SJSA1 (cell line): Measurements from ENCODE around the gene ANKS6. TPM values are rescaled to one million over a fixed set of nuclear protein-coding genes. Genes with fewer than 3 reads are reported as not detected.
A peak's percentile ranks its signal among the peaks of the same experiment; 100 is the strongest.

Experiments used
- DNase-seq, 2 experiments: peaks; one replicate each; pipeline ENCODE4 v3.0.0-alpha.2; 2015 to 2020; ENCODE audit warnings: low spot score in 2 of 2, low read depth in 1 of 2
- H3K27ac ChIP-seq: fragments of 250-450 bp; sonication (Bioruptor Pico); 2 replicates; pipeline ENCODE4 v1.5.1; 2020; ENCODE audit warnings: mild to moderate bottlenecking, moderate library complexity
- H3K27me3 ChIP-seq: fragments of 250-450 bp; sonication (Bioruptor Pico); replicated peaks from 2 replicates; pipeline ENCODE4 v1.5.1; 2020; ENCODE audit warnings: mild to moderate bottlenecking, moderate library complexity
- H3K36me3 ChIP-seq: fragments of 250-450 bp; sonication (Bioruptor Pico); 2 replicates; pipeline ENCODE4 v1.5.1; 2020; ENCODE audit warnings: mild to moderate bottlenecking
- H3K4me1 ChIP-seq: fragments of 250-450 bp; sonication (Bioruptor Pico); replicated peaks from 2 replicates; pipeline ENCODE4 v1.6.1; 2021; ENCODE audit warnings: mild to moderate bottlenecking
- H3K4me3 ChIP-seq: fragments of 250-450 bp; sonication (Bioruptor Pico); 2 replicates; pipeline ENCODE4 v1.5.1; 2020; ENCODE audit warnings: mild to moderate bottlenecking
- H3K9me3 ChIP-seq: fragments of 250-450 bp; sonication (Bioruptor Pico); replicated peaks from 2 replicates; pipeline ENCODE4 v1.5.1; 2020; ENCODE audit warnings: mild to moderate bottlenecking
- total RNA-seq: library from RNA; depleted of rRNA; stranded (reverse); fragments of >200 nt; shearing (Covaris generic); gene quantifications from 2 replicates; pipeline ENCODE4 v1.2.3, GENCODE V29; 2014

The ANKS6 gene
- total RNA-seq, 1 experiment from 2014 or later: 9.6 TPM

DNA sequence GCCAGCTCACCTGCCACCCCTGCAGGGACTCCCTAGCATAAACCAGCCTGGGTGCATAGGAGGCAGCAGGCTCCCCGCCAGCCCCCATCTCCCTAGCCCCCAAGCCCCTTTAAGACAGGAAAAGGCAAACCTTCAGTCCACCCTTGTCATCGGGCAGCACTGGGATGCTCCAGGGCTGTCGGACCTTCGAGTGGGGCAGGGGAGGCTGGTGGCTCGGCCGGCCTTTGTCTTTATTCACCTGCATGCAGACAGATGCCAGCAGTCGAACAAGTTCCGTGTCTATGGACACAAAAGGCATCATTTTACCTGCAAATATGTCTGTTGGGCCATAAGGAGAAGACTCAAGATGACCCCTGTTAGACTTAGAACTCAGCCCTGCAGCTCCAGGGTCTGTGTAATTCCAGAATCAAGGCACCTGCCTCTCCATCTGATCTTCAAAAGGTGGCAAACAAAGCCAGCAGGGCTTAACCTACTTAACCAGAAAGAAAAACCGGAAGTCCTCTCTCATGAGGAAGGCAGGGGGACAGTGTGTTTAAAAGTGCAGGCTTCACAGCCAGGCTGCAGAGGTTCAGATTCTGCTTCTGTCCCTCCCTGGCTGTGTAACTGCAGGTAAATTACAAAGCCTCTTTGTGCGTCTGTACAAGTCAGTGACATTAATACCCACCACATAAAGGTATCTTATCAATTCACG lies 16.2 kb downstream of the ANKS6 start:
- no peaks in the 10 kb centered on the region for H3K9me3 ChIP-seq
- no peak overlapping the region for H3K4me3 ChIP-seq
- H3K27ac ChIP-seq: no peak overlapping the region
- H3K27me3 ChIP-seq: no peaks in the 10 kb centered on the region
- DNase-seq: no peak
- 0 out of 2 replicates have a peak, but pooled peaks cover 5% of the 10 kb centered on the region for H3K36me3 ChIP-seq
- no peaks in the 10 kb centered on the region for H3K4me1 ChIP-seq

GRCh38 chr9:98778711-98779530 lies 17.4 kb downstream of the ANKS6 start:
- DNase-seq: no peak
- Histone ChIP-seq H3K9me3 (no peaks in the 10 kb centered on the region), H3K4me3 (no peak overlapping the region), H3K36me3 (0 out of 2 replicates have a peak, but pooled peaks cover 5% of the 10 kb centered on the region), H3K4me1 (no peaks in the 10 kb centered on the region), H3K27ac (no peak overlapping the region), H3K27me3 (no peaks in the 10 kb centered on the region)

DNA sequence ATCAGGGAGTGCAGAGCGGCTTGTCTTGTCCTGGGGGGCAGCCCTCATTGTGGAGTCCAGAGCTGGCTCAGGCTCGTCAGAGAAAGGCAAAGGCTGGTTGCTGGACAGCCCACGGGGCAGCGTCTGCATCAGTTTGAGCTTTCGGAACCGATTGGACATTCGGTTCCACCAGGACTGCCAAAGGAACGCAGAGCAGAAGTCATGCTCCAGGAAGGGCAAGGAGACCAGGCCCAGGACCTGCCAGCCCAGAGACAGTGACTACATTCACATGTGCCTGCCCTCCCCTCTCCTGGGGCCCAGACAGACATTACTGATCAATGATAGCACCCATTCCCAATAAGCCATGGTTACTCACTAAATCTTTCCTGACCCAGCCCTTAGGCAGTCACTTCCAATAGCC lies 18.1 kb downstream of the ANKS6 start:
- no peak overlapping the region for H3K27ac ChIP-seq
- H3K4me3 ChIP-seq: no peak overlapping the region
- peaks cover 4% of the 10 kb centered on the region; the same call in 1 of the 2 replicates for H3K36me3 ChIP-seq
- no peak for DNase-seq
- H3K27me3 ChIP-seq: no peaks in the 10 kb centered on the region
- no peaks in the 10 kb centered on the region for H3K4me1 ChIP-seq
- no peaks in the 10 kb centered on the region for H3K9me3 ChIP-seq

DNA sequence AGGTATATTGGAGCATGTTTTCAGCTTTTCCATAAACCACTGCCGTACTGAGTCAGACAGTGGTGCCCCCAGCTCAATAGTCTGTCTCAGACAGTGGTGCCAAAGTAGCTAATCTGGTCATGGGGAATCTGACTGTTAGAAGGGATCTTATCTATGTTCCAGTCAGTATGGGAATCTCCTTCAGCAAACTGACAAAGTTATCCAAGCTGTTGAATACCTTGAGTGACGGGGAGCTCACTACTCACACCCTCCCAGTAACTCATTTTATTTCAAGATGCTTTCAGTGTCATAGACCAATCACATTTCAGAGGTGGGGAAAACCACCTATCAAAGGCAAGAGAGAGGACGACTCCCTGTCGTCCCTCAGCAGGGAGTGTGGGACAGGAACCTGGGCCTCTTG lies 18.7 kb downstream of the ANKS6 start:
- no peak overlapping the region for H3K27ac ChIP-seq
- H3K36me3 ChIP-seq: peaks cover 4% of the 10 kb centered on the region
- H3K4me3 ChIP-seq: no peak overlapping the region
- no peaks in the 10 kb centered on the region for H3K9me3 ChIP-seq
- DNase-seq: no peak
- no peaks in the 10 kb centered on the region for H3K27me3 ChIP-seq
- no peaks in the 10 kb centered on the region for H3K4me1 ChIP-seq

DNA sequence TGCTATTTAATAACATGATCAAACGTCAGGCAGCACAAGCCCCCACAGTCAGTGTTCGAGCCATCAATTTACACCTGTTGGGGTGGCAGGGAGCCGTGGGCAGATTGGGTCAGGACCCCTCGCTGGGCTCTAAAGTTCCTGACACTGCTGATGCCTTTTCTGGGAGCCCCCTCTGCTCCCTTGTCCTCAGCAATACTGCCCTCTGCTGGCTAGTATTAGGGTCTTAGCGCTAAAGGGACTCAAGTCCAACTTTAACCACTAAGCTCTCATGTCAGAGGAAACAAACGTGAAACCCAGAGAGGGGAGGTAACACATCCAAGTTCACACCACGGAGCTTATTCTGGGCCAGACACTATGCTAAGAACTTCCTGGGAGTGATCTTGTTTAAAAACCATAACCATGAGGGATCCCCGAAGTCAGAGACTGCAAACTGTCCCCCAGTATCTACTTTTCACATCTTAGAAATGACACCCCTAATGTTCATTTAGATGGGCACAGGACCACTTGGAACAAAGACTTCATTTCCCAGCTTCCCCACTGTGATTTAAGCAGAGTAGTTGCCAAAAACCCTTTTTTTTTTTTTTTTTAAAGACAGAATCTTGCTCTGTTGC lies 20.4 kb downstream of the ANKS6 start:
- H3K36me3 ChIP-seq: peaks cover 4% of the 10 kb centered on the region
- H3K4me3 ChIP-seq: no peak overlapping the region
- H3K4me1 ChIP-seq: no peaks in the 10 kb centered on the region
- peak; percentile 41 to 61 for DNase-seq
- H3K27me3 ChIP-seq: no peaks in the 10 kb centered on the region
- H3K27ac ChIP-seq: no peak overlapping the region
- H3K9me3 ChIP-seq: no peaks in the 10 kb centered on the region

DNA sequence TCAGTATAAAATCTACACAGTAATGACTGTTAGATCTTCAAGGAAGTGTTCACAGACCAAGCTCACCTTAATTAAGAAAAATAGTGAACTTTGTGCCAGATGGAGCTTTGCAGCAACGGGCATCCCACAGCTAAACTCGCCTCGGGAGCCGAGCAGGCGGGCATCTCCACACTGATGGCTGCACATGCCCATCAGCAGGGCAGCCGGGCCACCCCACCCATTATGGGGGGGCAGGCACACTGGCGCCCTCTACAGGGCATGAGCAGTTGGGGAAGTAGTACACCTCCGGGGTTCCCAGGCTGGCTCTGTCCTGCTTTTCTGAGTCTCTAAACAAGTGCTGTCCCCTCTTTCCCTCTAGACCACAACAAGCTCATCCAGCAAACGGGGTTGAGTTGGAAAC lies 21.6 kb downstream of the ANKS6 start:
- H3K36me3 ChIP-seq: peaks cover 4% of the 10 kb centered on the region
- no peaks in the 10 kb centered on the region for H3K9me3 ChIP-seq
- H3K4me1 ChIP-seq: no peaks in the 10 kb centered on the region
- no peak overlapping the region for H3K27ac ChIP-seq
- H3K27me3 ChIP-seq: no peaks in the 10 kb centered on the region
- no peak overlapping the region for H3K4me3 ChIP-seq
- no peak for DNase-seq

DNA sequence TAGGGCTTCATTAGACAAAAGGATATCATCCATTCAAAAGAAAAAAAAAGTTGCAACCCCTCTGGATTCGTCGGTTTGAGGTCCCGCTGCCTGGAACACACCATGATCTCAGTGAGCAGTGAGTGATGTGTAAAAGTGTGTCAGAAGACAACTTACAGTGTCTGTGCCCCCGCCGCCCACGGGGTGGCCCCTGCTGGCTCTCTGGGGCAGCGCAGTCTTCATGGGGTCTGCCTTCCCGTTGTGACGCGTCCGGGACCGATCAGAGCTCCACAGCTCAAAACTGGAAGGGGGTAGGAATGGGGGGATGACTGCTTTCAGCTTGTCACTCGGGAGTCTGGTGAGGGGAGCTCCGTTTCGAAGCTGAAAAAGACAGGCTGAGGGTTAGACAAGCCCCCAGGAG lies 22.6 kb downstream of the ANKS6 start:
- Histone ChIP-seq H3K9me3 (no peaks in the 10 kb centered on the region), H3K27me3 (no peaks in the 10 kb centered on the region), H3K36me3 (peaks cover 4% of the 10 kb centered on the region), H3K27ac (no peak overlapping the region), H3K4me1 (no peaks in the 10 kb centered on the region), H3K4me3 (no peak overlapping the region)
- DNase-seq: no peak

- H3K27ac ChIP-seq: no peak overlapping the region
- H3K9me3 ChIP-seq: no peaks in the 10 kb centered on the region
- peaks cover 4% of the 10 kb centered on the region for H3K36me3 ChIP-seq
- no peaks in the 10 kb centered on the region for H3K27me3 ChIP-seq
- DNase-seq: no peak
- no peaks in the 10 kb centered on the region for H3K4me1 ChIP-seq
- no peak overlapping the region for H3K4me3 ChIP-seq
Measured at GRCh38 chr9:98772364-98773155, 23.8 kb downstream of the ANKS6 start.

DNA sequence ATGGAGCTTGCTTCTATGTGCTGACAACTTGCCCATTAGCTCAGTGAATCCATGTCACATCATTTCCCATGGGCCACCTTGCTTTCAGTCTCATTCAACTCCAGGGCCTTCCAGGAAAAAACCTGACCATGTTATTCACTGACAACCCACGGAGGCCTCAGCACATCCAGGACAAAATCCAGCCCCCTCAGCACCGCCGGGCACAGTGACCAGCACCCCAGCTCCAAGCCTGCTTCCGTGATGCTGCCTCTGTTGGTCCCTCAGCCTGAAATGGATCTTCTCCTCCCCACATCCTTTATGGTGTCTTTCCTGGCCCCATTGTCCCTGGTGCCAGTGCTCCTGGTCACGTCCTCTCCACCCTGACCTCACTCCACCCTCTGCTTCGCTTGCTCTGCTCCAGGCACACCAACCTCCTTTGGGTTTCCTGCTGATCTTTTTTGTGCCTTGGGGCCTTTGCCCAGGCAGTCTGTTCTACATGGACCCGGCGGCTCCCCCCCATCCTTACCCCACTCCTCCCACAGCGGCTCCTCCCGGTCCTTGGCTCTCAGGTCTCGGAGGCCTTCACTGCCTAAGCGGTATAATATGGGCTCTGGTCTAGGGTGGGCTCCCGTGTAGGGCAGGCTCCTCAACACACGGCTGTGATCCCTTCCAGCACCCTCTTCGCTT lies 25.0 kb downstream of the ANKS6 start:
- Histone ChIP-seq H3K9me3 (no peaks in the 10 kb centered on the region), H3K36me3 (peaks cover 4% of the 10 kb centered on the region), H3K4me1 (no peaks in the 10 kb centered on the region), H3K27ac (no peak overlapping the region), H3K4me3 (no peak overlapping the region), H3K27me3 (no peaks in the 10 kb centered on the region)
- no peak for DNase-seq

DNA sequence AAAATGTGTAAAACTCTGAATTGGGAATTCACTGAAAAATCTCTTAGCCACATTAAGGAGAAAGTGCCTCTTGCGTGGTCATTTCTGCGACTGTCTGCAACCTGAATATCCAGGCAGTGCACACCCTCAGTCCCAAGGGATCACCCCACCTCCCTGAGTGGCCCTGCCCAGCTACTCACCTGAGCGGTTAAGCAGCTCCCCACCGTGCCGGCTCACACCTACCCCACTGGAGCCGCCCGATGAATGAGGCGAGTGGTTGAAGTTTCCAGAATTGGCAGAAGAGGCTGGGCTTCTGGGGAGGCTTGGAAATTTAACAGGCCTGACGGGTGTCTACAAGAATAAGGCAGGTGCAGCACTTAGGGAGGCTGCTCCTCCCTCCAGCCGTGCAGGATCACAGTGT lies 25.6 kb downstream of the ANKS6 start:
- no peak overlapping the region for H3K4me3 ChIP-seq
- H3K27me3 ChIP-seq: no peaks in the 10 kb centered on the region
- H3K9me3 ChIP-seq: no peaks in the 10 kb centered on the region
- H3K4me1 ChIP-seq: no peaks in the 10 kb centered on the region
- no peak for DNase-seq
- H3K27ac ChIP-seq: no peak overlapping the region
- peaks cover 4% of the 10 kb centered on the region for H3K36me3 ChIP-seq

DNA sequence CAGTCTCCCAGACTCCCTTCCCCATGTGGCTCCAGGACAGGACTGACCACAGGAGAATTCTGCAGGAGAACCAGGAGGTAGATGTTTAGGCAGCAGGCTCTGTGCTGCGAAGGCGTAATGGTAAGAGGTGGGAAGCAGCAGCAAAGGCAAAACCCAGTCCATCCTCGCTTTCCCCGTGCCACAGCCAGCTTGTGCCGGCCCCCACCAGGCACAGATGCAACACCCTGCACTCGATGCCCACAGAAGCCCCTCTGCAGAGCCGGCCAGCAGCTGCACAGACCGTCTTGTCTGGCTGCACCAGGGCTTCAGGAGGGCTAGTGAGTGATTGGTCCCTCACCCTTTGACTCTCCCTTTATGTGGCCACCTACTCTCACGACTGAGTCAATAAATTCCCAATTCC lies 28.0 kb downstream of the ANKS6 start:
- no peak for DNase-seq
- Histone ChIP-seq H3K27ac (no peak overlapping the region), H3K9me3 (no peaks in the 10 kb centered on the region), H3K27me3 (no peaks in the 10 kb centered on the region), H3K4me3 (no peak overlapping the region), H3K4me1 (no peaks in the 10 kb centered on the region), H3K36me3 (peaks cover 4% of the 10 kb centered on the region)

- no peak overlapping the region for H3K4me3 ChIP-seq
Measured at GRCh38 chr9:98767915-98768314, 28.4 kb downstream of the ANKS6 start.

DNA sequence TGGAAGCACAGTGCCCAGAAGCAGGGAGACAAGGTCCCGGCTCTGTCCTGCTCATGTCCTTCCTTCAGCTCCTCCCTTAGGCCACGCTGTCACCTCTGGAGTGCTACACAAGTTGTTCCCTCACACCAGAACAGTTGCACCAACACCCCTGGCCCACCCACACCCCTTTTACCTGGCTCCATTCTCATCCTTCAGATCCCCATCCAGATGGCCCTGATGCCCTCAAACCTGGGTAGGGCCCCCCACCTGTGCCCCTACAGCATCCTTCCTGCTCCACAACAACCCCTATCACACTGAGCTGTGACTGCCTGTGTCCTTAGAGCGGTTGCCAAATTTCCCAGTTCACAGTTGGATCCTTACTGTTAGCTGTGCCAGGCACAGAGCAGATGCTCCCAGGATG lies 29.2 kb downstream of the ANKS6 start:
- Histone ChIP-seq H3K27ac (no peak overlapping the region), H3K4me3 (no peak overlapping the region), H3K27me3 (no peaks in the 10 kb centered on the region), H3K9me3 (no peaks in the 10 kb centered on the region), H3K36me3 (no peaks in the 10 kb centered on the region; the same call in 1 of the 2 replicates), H3K4me1 (no peaks in the 10 kb centered on the region)
- no peak for DNase-seq

More at GRCh38 chr9:98767915-98768314, 28.4 kb downstream of the ANKS6 start:
- no peaks in the 10 kb centered on the region for H3K27me3 ChIP-seq
- H3K36me3 ChIP-seq: peaks cover 4% of the 10 kb centered on the region
- DNase-seq: no peak
- H3K4me1 ChIP-seq: no peaks in the 10 kb centered on the region
- no peak overlapping the region for H3K27ac ChIP-seq
- no peaks in the 10 kb centered on the region for H3K9me3 ChIP-seq
